NCI-H1694 (cell line): ENCODE results near the gene SLC27A1.
"Not testable (repeated sequence)": the region's sequence is repeated elsewhere in the genome, so short reads cannot be mapped to it uniquely, and the experiment has no call there.

Experiments
- DNase-seq: peaks from one replicate; lab custom pipeline; 2025; lab: John Stamatoyannopoulos, UW

SLC27A1 gene

GRCh38 chr19:17539238-17540117 is 69.2 kb downstream of the SLC27A1 start:
- DNase-seq = peak; percentile 78

GRCh38 chr19:17540174-17540573 is 69.8 kb downstream of the SLC27A1 start:
- no peak for DNase-seq

GRCh38 chr19:17541184-17541759 is 70.9 kb downstream of the SLC27A1 start:
- no peak for DNase-seq

- DNase-seq = no peak
Observed at GRCh38 chr19:17542042-17542441, 71.7 kb downstream of the SLC27A1 start.

- no peak for DNase-seq
Observed at GRCh38 chr19:17542793-17543582, 72.7 kb downstream of the SLC27A1 start.

- DNase-seq = no peak
Observed at GRCh38 chr19:17543986-17544385, 73.7 kb downstream of the SLC27A1 start.

GRCh38 chr19:17544418-17544817 is 74.1 kb downstream of the SLC27A1 start:
- DNase-seq = no peak

- DNase-seq = no peak
Observed at GRCh38 chr19:17548145-17548544, 77.8 kb downstream of the SLC27A1 start.

GRCh38 chr19:17549085-17549740 is 78.9 kb downstream of the SLC27A1 start:
- no peak for DNase-seq

GRCh38 chr19:17550076-17550667 is 79.8 kb downstream of the SLC27A1 start:
- DNase-seq = no peak

GRCh38 chr19:17552735-17553134 is 82.4 kb downstream of the SLC27A1 start:
- DNase-seq = not testable (repeated sequence)

- DNase-seq = peak; percentile 24
Observed at GRCh38 chr19:17553256-17553655, 82.9 kb downstream of the SLC27A1 start.

- DNase-seq = no peak
Observed at GRCh38 chr19:17554968-17555479, 84.7 kb downstream of the SLC27A1 start.

- peak; percentile 80 for DNase-seq
Observed at GRCh38 chr19:17555480-17555928, 85.2 kb downstream of the SLC27A1 start, which contains the start of gene COLGALT1. Gene COLGALT1, plus strand, starts transcription at chr19:17555649. Its CDS starts 65 bp downstream, at chr19:17555714.
